Measurements from ENCODE around the gene AP1S1. TPM values are rescaled to one million over a fixed set of nuclear protein-coding genes. Genes with fewer than 3 reads are reported as not detected.
A peak's percentile ranks its signal among the peaks of the same experiment; 100 is the strongest.

AP1S1 gene
- total RNA-seq, 1 donor from 2014 or later: 50.4 TPM

DNA sequence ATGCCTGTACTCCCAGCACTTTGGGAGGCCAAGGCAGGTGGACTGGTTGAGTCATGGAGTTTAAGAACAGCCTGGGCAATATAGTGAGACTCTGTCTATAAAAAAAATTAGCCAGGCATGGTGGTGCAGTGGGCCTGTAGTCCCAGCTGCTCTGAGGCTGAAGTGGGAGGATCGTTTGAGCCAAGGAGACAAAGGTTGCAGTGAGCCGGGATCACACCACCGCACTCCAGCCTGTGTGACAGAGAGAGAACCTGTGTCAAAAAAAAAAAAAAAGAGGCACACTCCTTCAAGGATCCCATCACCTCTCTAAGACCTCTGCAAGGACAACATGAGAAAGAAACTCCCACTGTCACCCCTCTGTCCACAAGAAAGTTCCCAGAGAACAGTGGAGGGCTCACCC lies 21.4 kb downstream of the AP1S1 start:
- peaks cover 47% of the 10 kb centered on the region for H3K27me3 Mint-ChIP-seq (ENCODE audit: unreplicated experiment)
- peaks cover 5% of the 10 kb centered on the region for H3K4me1 Mint-ChIP-seq (ENCODE audit: low read depth, unreplicated experiment)
- H3K27ac Mint-ChIP-seq (ENCODE audit: unreplicated experiment): no peak overlapping the region
- TF ChIP-seq, protein P1, sequence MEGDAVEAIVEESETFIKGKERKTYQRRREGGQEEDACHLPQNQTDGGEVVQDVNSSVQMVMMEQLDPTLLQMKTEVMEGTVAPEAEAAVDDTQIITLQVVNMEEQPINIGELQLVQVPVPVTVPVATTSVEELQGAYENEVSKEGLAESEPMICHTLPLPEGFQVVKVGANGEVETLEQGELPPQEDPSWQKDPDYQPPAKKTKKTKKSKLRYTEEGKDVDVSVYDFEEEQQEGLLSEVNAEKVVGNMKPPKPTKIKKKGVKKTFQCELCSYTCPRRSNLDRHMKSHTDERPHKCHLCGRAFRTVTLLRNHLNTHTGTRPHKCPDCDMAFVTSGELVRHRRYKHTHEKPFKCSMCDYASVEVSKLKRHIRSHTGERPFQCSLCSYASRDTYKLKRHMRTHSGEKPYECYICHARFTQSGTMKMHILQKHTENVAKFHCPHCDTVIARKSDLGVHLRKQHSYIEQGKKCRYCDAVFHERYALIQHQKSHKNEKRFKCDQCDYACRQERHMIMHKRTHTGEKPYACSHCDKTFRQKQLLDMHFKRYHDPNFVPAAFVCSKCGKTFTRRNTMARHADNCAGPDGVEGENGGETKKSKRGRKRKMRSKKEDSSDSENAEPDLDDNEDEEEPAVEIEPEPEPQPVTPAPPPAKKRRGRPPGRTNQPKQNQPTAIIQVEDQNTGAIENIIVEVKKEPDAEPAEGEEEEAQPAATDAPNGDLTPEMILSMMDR (IDR thresholded peaks at IDR 0.05; ENCODE audit: partially characterized antibody, unreplicated experiment): no peak
- DNase-seq: no peak
- H3K4me3 Mint-ChIP-seq (ENCODE audit: unreplicated experiment): no peak overlapping the region
- H3K36me3 Mint-ChIP-seq (ENCODE audit: unreplicated experiment): peaks cover 6% of the 10 kb centered on the region
- peaks cover 3% of the 10 kb centered on the region for H3K9me3 Mint-ChIP-seq (ENCODE audit: unreplicated experiment)

DNA sequence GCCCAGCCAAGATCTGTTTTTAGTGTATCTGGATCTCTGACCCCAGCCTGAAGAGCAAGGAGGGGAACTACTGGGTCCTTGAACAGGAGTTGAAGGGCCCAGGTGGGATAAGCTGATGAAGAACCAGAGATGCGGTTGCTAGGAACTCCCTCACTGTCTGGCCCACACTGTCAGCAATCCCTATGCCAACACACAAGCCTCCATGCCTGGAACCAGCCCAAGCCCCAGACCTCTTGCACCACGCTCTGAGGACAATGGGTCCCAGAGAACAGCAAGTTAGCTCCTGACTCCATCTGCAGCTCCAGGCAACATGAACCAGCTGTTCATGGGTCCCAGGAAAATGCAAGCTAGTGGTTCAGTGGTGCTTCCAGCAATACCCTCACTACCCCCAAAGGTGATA lies 23.4 kb downstream of the AP1S1 start:
- DNase-seq: no peak
- Mint-ChIP-seq H3K27me3 (ENCODE audit: unreplicated experiment) (peaks cover 35% of the 10 kb centered on the region), H3K27ac (ENCODE audit: unreplicated experiment) (no peak overlapping the region), H3K4me1 (ENCODE audit: low read depth, unreplicated experiment) (no peaks in the 10 kb centered on the region), H3K9me3 (ENCODE audit: unreplicated experiment) (peaks cover 6% of the 10 kb centered on the region), H3K36me3 (ENCODE audit: unreplicated experiment) (peaks cover 6% of the 10 kb centered on the region), H3K4me3 (ENCODE audit: unreplicated experiment) (no peak overlapping the region)
- TF ChIP-seq, protein P1 (IDR thresholded peaks at IDR 0.05; ENCODE audit: partially characterized antibody, unreplicated experiment): no peak

DNA sequence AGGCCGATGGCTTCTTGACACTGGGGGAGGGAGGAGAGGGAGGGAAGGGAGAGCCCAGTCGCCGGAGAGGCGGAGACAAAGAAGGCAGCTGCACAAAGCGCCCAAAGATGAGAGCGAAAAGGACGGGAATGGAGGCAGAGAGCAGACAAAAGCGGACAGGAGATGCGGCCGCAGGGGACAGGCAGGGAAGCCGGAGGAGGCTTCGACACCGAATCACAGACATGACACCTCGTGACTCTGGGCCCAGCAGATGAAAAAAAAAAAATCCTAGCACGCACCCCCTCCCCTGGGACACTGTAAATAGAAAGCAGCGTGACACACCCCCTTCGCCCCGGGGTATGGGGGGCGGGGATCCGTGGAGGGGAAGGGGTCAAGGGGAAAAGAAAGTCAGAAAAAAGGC lies 24.8 kb downstream of the AP1S1 start:
- DNase-seq: peak; percentile 50
- H3K9me3 Mint-ChIP-seq (ENCODE audit: unreplicated experiment): peaks cover 4% of the 10 kb centered on the region
- TF ChIP-seq, protein P1 (IDR thresholded peaks at IDR 0.05; ENCODE audit: partially characterized antibody, unreplicated experiment): no peak
- no peaks in the 10 kb centered on the region for H3K4me1 Mint-ChIP-seq (ENCODE audit: low read depth, unreplicated experiment)
- H3K27me3 Mint-ChIP-seq (ENCODE audit: unreplicated experiment): peaks cover 27% of the 10 kb centered on the region
- H3K27ac Mint-ChIP-seq (ENCODE audit: unreplicated experiment): peak overlapping the region; percentile 88
- peak overlapping the region; percentile 90 for H3K4me3 Mint-ChIP-seq (ENCODE audit: unreplicated experiment)
- peaks cover 6% of the 10 kb centered on the region for H3K36me3 Mint-ChIP-seq (ENCODE audit: unreplicated experiment)

DNA sequence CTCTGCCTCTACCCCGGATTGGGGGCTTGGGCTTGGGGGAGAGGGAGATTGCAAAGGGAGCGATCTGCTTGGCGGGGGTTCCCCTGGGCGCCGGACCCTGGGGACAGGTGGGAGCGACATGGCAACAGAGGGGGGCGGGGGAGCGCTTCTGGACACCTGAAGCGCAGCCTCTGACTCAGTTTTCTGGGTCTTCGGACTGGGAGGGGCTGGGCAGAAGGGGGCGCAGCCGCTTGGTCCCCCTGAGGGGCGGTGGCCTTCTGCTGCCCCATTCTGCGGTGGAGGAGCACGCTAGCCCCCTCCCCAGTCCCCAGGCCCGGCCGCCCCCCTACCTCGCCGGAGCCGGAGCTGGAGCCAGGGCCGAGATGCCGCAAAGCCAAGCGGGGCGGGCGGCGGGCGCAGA lies 25.4 kb downstream of the AP1S1 start:
- H3K9me3 Mint-ChIP-seq (ENCODE audit: unreplicated experiment): peaks cover 4% of the 10 kb centered on the region
- TF ChIP-seq, protein P1 (IDR thresholded peaks at IDR 0.05; ENCODE audit: partially characterized antibody, unreplicated experiment): no peak
- H3K36me3 Mint-ChIP-seq (ENCODE audit: unreplicated experiment): peaks cover 6% of the 10 kb centered on the region
- H3K4me1 Mint-ChIP-seq (ENCODE audit: low read depth, unreplicated experiment): no peaks in the 10 kb centered on the region
- no peak overlapping the region for H3K27ac Mint-ChIP-seq (ENCODE audit: unreplicated experiment)
- peak overlapping the region; percentile 90 for H3K4me3 Mint-ChIP-seq (ENCODE audit: unreplicated experiment)
- peak; percentile 44 for DNase-seq
- H3K27me3 Mint-ChIP-seq (ENCODE audit: unreplicated experiment): peaks cover 26% of the 10 kb centered on the region

DNA sequence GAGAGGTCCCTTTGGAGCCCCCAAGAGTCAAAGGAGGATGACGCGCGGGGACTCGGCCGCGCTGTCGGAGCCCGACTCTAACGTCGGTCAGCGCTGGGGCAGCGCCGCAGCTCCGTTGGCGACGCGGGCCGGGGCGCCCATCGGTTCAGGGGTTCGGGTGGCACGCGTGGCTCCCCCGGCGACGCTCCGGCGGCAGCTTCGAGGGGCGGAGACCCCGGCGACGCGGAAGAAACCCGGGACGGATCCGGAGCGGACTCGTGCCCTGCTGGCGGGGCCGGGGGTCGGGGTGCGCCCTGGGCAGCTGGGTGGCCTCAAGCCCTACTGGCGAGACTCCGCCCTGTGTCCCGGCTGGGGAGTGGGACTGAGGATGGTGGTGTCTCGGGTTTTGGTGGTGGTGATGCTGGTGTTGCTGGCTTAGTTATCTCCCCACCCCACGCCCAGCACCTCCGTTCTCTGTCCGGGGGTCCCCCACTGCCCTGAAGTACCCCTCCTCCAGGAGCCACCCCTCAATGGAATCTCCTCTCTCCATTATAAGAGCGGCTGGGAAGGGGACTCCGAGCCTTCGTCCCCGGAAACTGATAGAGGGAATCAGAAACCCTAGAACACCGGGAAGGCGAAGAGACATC lies 26.0 kb downstream of the AP1S1 start, which contains the start of gene NAT16:
TSS of gene NAT16 (minus strand) at position 164 of the 626 bp plus-strand sequence. CDS start 5,486 bp downstream, outside the sequence.
- Mint-ChIP-seq H3K27ac (ENCODE audit: unreplicated experiment) (peak within 1 kb of the TSS; percentile 88), H3K4me3 (ENCODE audit: unreplicated experiment) (peak within 1 kb of the TSS; percentile 90), H3K27me3 (ENCODE audit: unreplicated experiment) (peaks cover 23% of the 10 kb centered on the region)

More for the DNA sequence above, 26.0 kb downstream of the AP1S1 start, which contains the start of gene NAT16:
- H3K4me1 Mint-ChIP-seq (ENCODE audit: low read depth, unreplicated experiment): no peaks in the 10 kb centered on the region
- H3K36me3 Mint-ChIP-seq (ENCODE audit: unreplicated experiment): peaks cover 2% of the 10 kb centered on the region
- peaks cover 3% of the 10 kb centered on the region for H3K9me3 Mint-ChIP-seq (ENCODE audit: unreplicated experiment)
- TF ChIP-seq, protein P1 (IDR thresholded peaks at IDR 0.05; ENCODE audit: partially characterized antibody, unreplicated experiment): no peak
- peak; percentile 55 for DNase-seq
